Measurements from ENCODE around the gene SH3PXD2B. TPM values are rescaled to one million over a fixed set of nuclear protein-coding genes. Genes with fewer than 3 reads are reported as not detected.

Gene SH3PXD2B
- total and polyA plus RNA-seq, 2 of the 4 experiments (the other 2 are of a cell fraction) = 8.2 to 14.4 TPM

GRCh38 chr5:172426086-172426485 lies 28.2 kb downstream of the SH3PXD2B start:
- Histone ChIP-seq H2AK5ac (ENCODE audit: low read depth, low read length) (no peak overlapping the region; the same call in 1 of the 2 replicates), H3K14ac (replicated peaks; ENCODE audit: low read depth, low read length) (0 out of 2 replicates have a peak overlapping the region, but pooled peaks have one; percentile 35), H3K4me3 (ENCODE audit: insufficient read depth, low read depth, low read length) (no peak overlapping the region), H2AK9ac (replicated peaks; ENCODE audit: low read depth, low read length, poor library complexity) (no peak overlapping the region), H2BK15ac (ENCODE audit: low read depth, low read length) (no peak overlapping the region), H4K20me1 (ENCODE audit: insufficient read depth, low read length) (peaks cover 63% of the 10 kb centered on the region), H2BK120ac (ENCODE audit: low read depth, low read length) (no peak overlapping the region), H3K9me3 (ENCODE audit: control insufficient read depth, insufficient read depth, low read length) (no peaks in the 10 kb centered on the region), H3K4me2 (ENCODE audit: low read depth, low read length) (no peak overlapping the region; the same call in 1 of the 2 replicates), H4K8ac (ENCODE audit: low read depth in 2 of 2, low read length in 2 of 2) (0 out of 4 replicates have a peak overlapping the region, but pooled peaks of 1 of the 2 experiments have one; percentile 3), H3K56ac (ENCODE audit: extremely low read depth, insufficient read depth, low read length) (no peak overlapping the region), H2AFZ (replicated peaks; ENCODE audit: low read length, poor library complexity) (no peak overlapping the region), H4K5ac (ENCODE audit: low read depth, low read length) (no peak overlapping the region; the same call in 1 of the 2 replicates), H3K27ac (ENCODE audit: insufficient read depth, low read length) (peak overlapping the region; percentile 56; the same call in 1 of the 2 replicates), H3K23ac (ENCODE audit: low read depth, low read length) (peak overlapping the region; percentile 68; the same call in 1 of the 2 replicates), H3K27me3 (ENCODE audit: control insufficient read depth, insufficient read depth, low read length) (no peaks in the 10 kb centered on the region), H4K91ac (ENCODE audit: insufficient read depth, low read depth, low read length) (no peak overlapping the region), H3K4ac (ENCODE audit: low read depth, low read length) (no peak overlapping the region), H3K79me1 (ENCODE audit: low read depth in 1 of 2, low read length in 2 of 2) (peaks cover 31 to 84% of the 10 kb centered on the region in 2 experiments), H2BK5ac (ENCODE audit: low read depth, low read length, poor library complexity, severe bottlenecking) (no peak overlapping the region), H2BK20ac (ENCODE audit: low read depth, low read length) (no peak overlapping the region), H3K4me1 (ENCODE audit: control insufficient read depth, insufficient read depth, low read length) (peaks cover 26% of the 10 kb centered on the region; the same call in 1 of the 2 replicates), H3K36me3 (ENCODE audit: control insufficient read depth, insufficient read depth, low read length) (peaks cover 17% of the 10 kb centered on the region; the same call in 1 of the 2 replicates), H3K9ac (ENCODE audit: low read depth, low read length) (peak overlapping the region; percentile 25; the same call in 1 of the 2 replicates), H3K18ac (ENCODE audit: low read depth, low read length) (no peak overlapping the region; the same call in 1 of the 2 replicates), H3K9me1 (ENCODE audit: insufficient read depth, low read length) (peaks cover 34% of the 10 kb centered on the region; the same call in 1 of the 2 replicates)
- DNase-seq (no peak), ATAC-seq (ENCODE audit: low read depth) (peak; percentile 35)
- no TSS peak for BruUV-seq (replicated peaks)
- CTCF ChIA-PET = no interaction called here
- WGBS, 2 experiments (ENCODE audit: extremely low coverage in 2 of 2, insufficient read length in 1 of 2) = 60% methylated on average over 2 of the region's 7 CpGs; no CpG with 5 or more reads in 1 of the 2 experiments
- in situ Hi-C loops (cut with MboI; ENCODE audit: low sequenced_read_pairs) = no loop called here
- TF ChIP-seq RCOR1 (IDR thresholded peaks at IDR 0.05; ENCODE audit: insufficient replicate concordance, low read length) (no peak), MAFK (IDR thresholded peaks at IDR 0.05; ENCODE audit: low read depth, low read length) (no peak), RFX5 (IDR thresholded peaks at IDR 0.05; ENCODE audit: low read depth, low read length) (no peak), SMC3 (IDR thresholded peaks at IDR 0.05; ENCODE audit: low read depth, low read length) (no peak), FOS (IDR thresholded peaks at IDR 0.05; ENCODE audit: low read depth, low read length) (no peak), MXI1 (IDR thresholded peaks at IDR 0.05; ENCODE audit: borderline replicate concordance, low read depth, low read length) (no peak), CHD1 (IDR thresholded peaks at IDR 0.05; ENCODE audit: low read depth, low read length) (no peak), CTCF (conservative IDR thresholded peaks at IDR 0.05; ENCODE audit: low read depth, low read length) (no peak), POLR2A (IDR thresholded peaks at IDR 0.05; ENCODE audit: low read depth, low read length) (no peak), NFE2L2 (IDR thresholded peaks at IDR 0.05; ENCODE audit: low read depth, low read length) (no peak), USF2 (IDR thresholded peaks at IDR 0.05; ENCODE audit: low read depth, low read length) (no peak), MAZ (IDR thresholded peaks at IDR 0.05; ENCODE audit: borderline replicate concordance, low read depth, low read length) (no peak), RAD21 (IDR thresholded peaks at IDR 0.05; ENCODE audit: low read length) (no peak), CEBPB (IDR thresholded peaks at IDR 0.05; ENCODE audit: low read depth, low read length) (no peak), BHLHE40 (IDR thresholded peaks at IDR 0.05; ENCODE audit: low read depth, low read length) (no peak), ELK1 (IDR thresholded peaks at IDR 0.05; ENCODE audit: borderline replicate concordance, low read depth, low read length) (no peak)
- intact Hi-C loops (cut with micrococcal nuclease) = no loop called here
- dilution Hi-C loops (cut with HindIII; ENCODE audit: low sequenced_read_pairs, unreplicated experiment) = no loop called here
- POLR2A ChIA-PET (ENCODE audit: unreplicated experiment) = no interaction called here

Measured in IMR-90 (cell line).